K562 (cell line): Measurements from ENCODE around the gene PM20D1. TPM values are rescaled to one million over a fixed set of nuclear protein-coding genes. Genes with fewer than 3 reads are reported as not detected.

ENCODE experiments used
- ARID4B ChIP-seq: sonication (generic); formaldehyde crosslinking; IDR thresholded peaks from 2 replicates; pipeline ENCODE4 v1.8.0; 2022; ENCODE audit warnings: mild to moderate bottlenecking, missing genetic modification reagents
- C11orf30 ChIP-seq: fragments of 450-650 bp; IDR thresholded peaks from 2 replicates; pipeline ENCODE4 v1.6.1; 2016; ENCODE audit warnings: low read depth, mild to moderate bottlenecking
- FOXJ3 ChIP-seq: sonication (generic); formaldehyde crosslinking; IDR thresholded peaks from 2 replicates; pipeline ENCODE4 v1.4.0; 2020; ENCODE audit warnings: mild to moderate bottlenecking, missing genetic modification reagents
- IFI16 ChIP-seq: fragments of 250-450 bp; sonication (Bioruptor Pico); IDR thresholded peaks from 2 replicates; pipeline ENCODE4 v2.1.2; 2022; ENCODE audit warnings: mild to moderate bottlenecking, inconsistent platforms
- LCOR ChIP-seq: sonication (generic); formaldehyde crosslinking; IDR thresholded peaks from 2 replicates; pipeline ENCODE4 v1.8.0; 2022; ENCODE audit warnings: mild to moderate bottlenecking, missing genetic modification reagents
- NCOA1 ChIP-seq: fragments of 450-650 bp; IDR thresholded peaks from 2 replicates; pipeline ENCODE4 v1.6.1; 2016; ENCODE audit warnings: low read depth
- POLR2H ChIP-seq: IDR thresholded peaks from 2 replicates; pipeline ENCODE4 v1.6.1; 2016; ENCODE audit warnings: missing genetic modification characterization, low read depth, mild to moderate bottlenecking, control low read depth, missing compliant biosample characterization, moderate library complexity
- TRIM24 ChIP-seq, 2 experiments: fragments of 450-650 bp; IDR thresholded peaks; 2 replicates each; pipeline ENCODE4 v1.6.1; 2016
- USF2 ChIP-seq: sonication (generic); formaldehyde crosslinking; IDR thresholded peaks from 2 replicates; pipeline ENCODE4 v1.5.0; 2020; ENCODE audit warnings: missing genetic modification reagents
- ZHX1 ChIP-seq: fragments of 150-350 bp; conservative IDR thresholded peaks from 2 replicates; pipeline ENCODE4 v1.6.1; 2014; ENCODE audit warnings: low read length
- polyA plus RNA-seq, 8 experiments: library from polyadenylated mRNA; depleted of rRNA in 4 of 8; stranded (reverse) in 5 of 8; unstranded in 3 of 8; fragments of >200 nt; fragmentation: Nextera tagmentation in 2 of 8; fragmentation: Illumina TruSeq in 1 of 8; extraction: Ambion mirVana in 2 of 8; extraction: Trizol in 1 of 8; gene quantifications; 2 replicates each; pipeline versions ENCODE4 v1.2.1 to v1.2.3, GENCODE V29; 2011 to 2014; ENCODE audit warnings: inconsistent platforms in 1 of 8, missing spikeins in 1 of 8
- total RNA-seq, 7 experiments: library from RNA; depleted of rRNA in 6 of 7; stranded (reverse); fragments of >200 nt in 6 of 7; fragmentation: Illumina TruSeq in 2 of 7; extraction: Trizol in 2 of 7; gene quantifications; 2 replicates each; pipeline versions ENCODE4 v1.2.1 to v1.2.3, GENCODE V29; 2011 to 2021; ENCODE audit warnings: low replicate concordance in 1 of 7

PM20D1 gene
- total and polyA plus RNA-seq, 9 of the 15 experiments (the other 6 are each of a cell fraction or from before 2014, with no cell fraction given): not detected

- TF ChIP-seq ARID4B (CRISPR knock-in tag) (no peak), POLR2H (tag) (no peak), USF2 (CRISPR knock-in tag) (no peak), C11orf30 (no peak), IFI16 (CRISPR knock-in tag) (no peak), TRIM24 (IDR thresholded peaks at IDR 0.05) (no peak), FOXJ3 (no peak), NCOA1 (no peak), LCOR (CRISPR knock-in tag) (no peak), ZHX1 (no peak)
Observed at GRCh38 chr1:205851993-205852392, 2.1 kb upstream of the PM20D1 start (continued).
